K562 (cell line): ENCODE measurements around the gene RALB. TPM values are rescaled to one million over a fixed set of nuclear protein-coding genes. Genes with fewer than 3 reads are reported as not detected.

Experiments
- ATAC-seq: fragments of 200-7000 bp; cut with Tn5 transposase; 3 replicates; pipeline ENCODE4 v1.9.1; 2020; ENCODE audit warnings: moderate library complexity
- BruUV-seq: library from RNA; stranded (reverse); fragments of 400-500 nt; replicated peaks from 2 replicates; lab custom pipeline; 2021; lab: Mats Ljungman, UMichigan
- CTCF ChIA-PET: fragments of 300-600 bp; formaldehyde crosslinking; extraction: SDS; loops from one replicate; lab custom pipeline; 2021; ENCODE audit warnings: low intra/inter-chr PET ratio; lab: Yijun Ruan, JAX
- POLR2A ChIA-PET: fragments of 300-600, 350-650 bp; sonication (Branson Sonifier 250); formaldehyde crosslinking; extraction: SDS; loops from one replicate; lab custom pipeline; 2021; ENCODE audit warnings: antibody characterized with exemption, inconsistent platforms; lab: Yijun Ruan, JAX
- DNase-seq, 4 experiments: peaks; one replicate each; pipeline versions ENCODE4 v3.0.0 to v3.0.0-alpha.2; 2011 to 2018; ENCODE audit warnings: low spot score in 3 of 4, mixed read lengths in 3 of 4; ENCODE audit errors: extremely low read depth in 1 of 4
- FAIRE-seq: peaks from 2 replicates; lab custom pipeline; 2011; peaks lifted over from hg19 to GRCh38; lab: Jason Lieb, UNC
- H2AFZ ChIP-seq: 2 replicates; pipeline ENCODE4 v1.6.0; 2011; ENCODE audit warnings: low read depth, low read length, control low read depth, inconsistent platforms
- H3K27ac ChIP-seq: fragments of 200-600 bp; 3 replicates; pipeline ENCODE4 v1.8.0; 2011; ENCODE audit warnings: low read depth, mild to moderate bottlenecking, control low read depth, inconsistent platforms, low read length, moderate library complexity, mixed read lengths; ENCODE audit errors: extremely low read depth
- H3K27me3 ChIP-seq, 2 experiments: fragments of 300-600 bp in 1 of 2; 2 replicates in 1 of 2; 3 replicates in 1 of 2; pipeline versions ENCODE4 v1.6.0 to v1.8.0; 2011; ENCODE audit warnings: inconsistent platforms in 2 of 2, low read length in 2 of 2, mild to moderate bottlenecking in 1 of 2, mixed read lengths in 1 of 2, moderate library complexity in 1 of 2; ENCODE audit not compliant: control insufficient read depth in 2 of 2, insufficient read depth in 2 of 2
- H3K36me3 ChIP-seq: fragments of 300-600 bp; 3 replicates; pipeline ENCODE4 v1.8.0; 2011; ENCODE audit warnings: mild to moderate bottlenecking, low read length, inconsistent platforms; ENCODE audit not compliant: control insufficient read depth, insufficient read depth
- H3K4me1 ChIP-seq, 2 experiments: fragments of 200-600 bp in 1 of 2; replicated peaks in 1 of 2; 2 replicates in 1 of 2; 3 replicates in 1 of 2; pipeline versions ENCODE4 v1.5.1 to v1.8.0; 2011; ENCODE audit warnings: inconsistent platforms in 2 of 2, low read length in 2 of 2, mild to moderate bottlenecking in 1 of 2, mixed read lengths in 1 of 2, moderate library complexity in 1 of 2; ENCODE audit not compliant: control insufficient read depth in 2 of 2, insufficient read depth in 2 of 2
- H3K4me2 ChIP-seq: 2 replicates; pipeline ENCODE4 v1.6.1; 2011; ENCODE audit warnings: low read length, control low read depth, inconsistent platforms, mixed read lengths; ENCODE audit not compliant: insufficient read depth
- H3K4me3 ChIP-seq: fragments of 200-600 bp; sonication (generic), shearing (Covaris generic); 2 replicates; pipeline ENCODE4 v1.5.1; 2016; ENCODE audit warnings: control low read depth, inconsistent platforms
- H3K79me2 ChIP-seq: fragments of 200-600 bp; 3 replicates; pipeline ENCODE4 v1.8.0; 2011; ENCODE audit warnings: low read length, inconsistent platforms; ENCODE audit not compliant: control insufficient read depth, insufficient read depth
- H3K9ac ChIP-seq, 2 experiments: 2 replicates each; pipeline versions ENCODE4 v1.6.0 to v1.6.1; 2011; ENCODE audit warnings: low read depth in 2 of 2, low read length in 2 of 2, control low read depth in 1 of 2, inconsistent platforms in 1 of 2, mild to moderate bottlenecking in 1 of 2, mixed read lengths in 1 of 2; ENCODE audit not compliant: insufficient read depth in 1 of 2
- H3K9me1 ChIP-seq: one replicate; pipeline ENCODE4 v1.6.0; 2011; ENCODE audit warnings: inconsistent platforms, mild to moderate bottlenecking, low read length, moderate library complexity; ENCODE audit not compliant: control insufficient read depth, insufficient read depth
- H3K9me3 ChIP-seq: replicated peaks from 2 replicates; pipeline ENCODE4 v1.5.1; 2011; ENCODE audit warnings: low read depth, low read length, inconsistent platforms; ENCODE audit not compliant: control insufficient read depth, insufficient read depth
- H4K20me1 ChIP-seq: replicated peaks from 2 replicates; pipeline ENCODE4 v1.6.1; 2011; ENCODE audit warnings: low read length, inconsistent platforms, mixed read lengths; ENCODE audit not compliant: control insufficient read depth, insufficient read depth
- ESRRA ChIP-seq: fragments of 450-650 bp; IDR thresholded peaks from 2 replicates; pipeline ENCODE4 v1.6.1; 2014; ENCODE audit warnings: low read depth, mild to moderate bottlenecking, moderate library complexity, borderline replicate concordance
- JUND ChIP-seq, 2 experiments: IDR thresholded peaks; 2 replicates in 1 of 2; 3 replicates in 1 of 2; pipeline ENCODE4 v1.6.1; 2011; ENCODE audit warnings: borderline replicate concordance in 2 of 2, low read depth in 2 of 2, low read length in 2 of 2, improper control_type of control experiment in 1 of 2, missing biosample characterization in 1 of 2, missing genetic modification characterization in 1 of 2, missing genetic modification reagents in 1 of 2
- TFAP4 ChIP-seq: sonication (generic); formaldehyde crosslinking; IDR thresholded peaks from 2 replicates; pipeline ENCODE4 v1.8.0; 2022; ENCODE audit warnings: missing genetic modification reagents, mild to moderate bottlenecking, moderate library complexity, borderline replicate concordance
- WGBS: fragments of 100-300 bp; shearing (Covaris generic); methylation state at CpG from one replicate; pipeline ENCODE4 v1.1.6; 2016; ENCODE audit warnings: low coverage, mixed read lengths; ENCODE audit not compliant: insufficient coverage; ENCODE audit errors: missing lambda C conversion rate; 5-methylcytosine and 5-hydroxymethylcytosine counted together
- in situ Hi-C: fragments of 300-500 bp; cut with MboI; formaldehyde crosslinking; loops from 4 replicates; pipeline ENCODE4 v1.15.0; 2018; ENCODE audit warnings: inconsistent platforms, mixed read lengths
- intact Hi-C: fragments of 100-400 bp; cut with micrococcal nuclease; formaldehyde crosslinking; loops from 2 replicates; pipeline ENCODE4 v1.14.2; 2022
- polyA plus RNA-seq, 8 experiments: library from polyadenylated mRNA; depleted of rRNA in 4 of 8; stranded (reverse) in 5 of 8; unstranded in 3 of 8; fragments of >200 nt; fragmentation: Nextera tagmentation in 2 of 8; fragmentation: Illumina TruSeq in 1 of 8; extraction: Ambion mirVana in 2 of 8; extraction: Trizol in 1 of 8; gene quantifications; 2 replicates each; pipeline versions ENCODE4 v1.2.1 to v1.2.3, GENCODE V29; 2011 to 2014; ENCODE audit warnings: inconsistent platforms in 1 of 8, missing spikeins in 1 of 8
- total RNA-seq, 7 experiments: library from RNA; depleted of rRNA in 6 of 7; stranded (reverse); fragments of >200 nt in 6 of 7; fragmentation: Illumina TruSeq in 2 of 7; extraction: Trizol in 2 of 7; gene quantifications; 2 replicates each; pipeline versions ENCODE4 v1.2.1 to v1.2.3, GENCODE V29; 2011 to 2021; ENCODE audit warnings: low replicate concordance in 1 of 7
- TF ChIP-seq, protein P1 (sequence below): fragments of 250-450 bp; sonication (Bioruptor Pico); IDR thresholded peaks from 2 replicates; pipeline ENCODE4 v1.4.0; 2020
- TF ChIP-seq, protein P2 (sequence below), 2 experiments: fragments of 450-650 bp; formaldehyde crosslinking in 1 of 2; IDR thresholded peaks; 2 replicates each; pipeline versions ENCODE4 v1.4.0 to v1.6.1; 2014 to 2020; ENCODE audit warnings: mild to moderate bottlenecking in 2 of 2, borderline replicate concordance in 1 of 2, low read depth in 1 of 2

The RALB gene
- total and polyA plus RNA-seq, 9 of the 15 experiments (the other 6 are each of a cell fraction or from before 2014, with no cell fraction given) = 14.8 to 65.6 (median 38.4) TPM

DNA sequence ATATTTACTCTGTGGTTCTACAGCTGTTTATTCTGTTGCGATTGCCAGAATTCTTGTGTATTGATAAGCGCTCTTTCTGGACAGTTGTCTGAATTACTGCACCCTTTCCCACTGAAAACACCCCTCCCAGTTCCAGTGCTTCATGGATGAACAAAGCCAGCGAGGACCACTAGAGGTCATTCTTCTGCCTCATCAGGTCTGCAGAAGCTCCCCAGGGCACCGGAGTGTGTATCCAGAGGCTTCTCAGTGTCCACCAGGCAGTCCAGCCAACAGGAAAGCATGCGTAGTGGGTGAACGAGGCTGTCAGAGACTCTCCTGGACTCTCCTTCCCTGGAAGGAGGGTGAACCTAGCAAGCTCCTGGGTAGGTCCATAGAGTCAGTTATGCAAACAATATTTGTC lies 52.6 kb downstream of the RALB start:
- DNase-seq (peak; percentile 46 to 58 (median 51)), ATAC-seq (peak; percentile 92), FAIRE-seq (peak; percentile 83)
- Histone ChIP-seq H3K9me3 (no peaks in the 10 kb centered on the region), H3K4me1 (no peaks in the 10 kb centered on the region; a peak in 1 of 5 replicates), H4K20me1 (peaks cover 5% of the 10 kb centered on the region; the same call in 1 of the 2 replicates), H2AFZ (no peak overlapping the region), H3K27ac (no peak overlapping the region), H3K27me3 (peaks cover 0 to 11% of the 10 kb centered on the region in 2 experiments; a peak in 1 of 5 replicates), H3K9ac (no peak overlapping the region), H3K9me1 (no peaks in the 10 kb centered on the region), H3K79me2 (no peaks in the 10 kb centered on the region), H3K36me3 (peaks cover 4% of the 10 kb centered on the region; the same call in 1 of the 3 replicates), H3K4me2 (no peak overlapping the region), H3K4me3 (no peak overlapping the region)
- CTCF ChIA-PET = no interaction called here
- POLR2A ChIA-PET = interaction anchor here (0.6 kb wide), 1 partner anchor 190 kb away, joined by 3 read pairs; no protein-coding TSS in a partner anchor
- in situ Hi-C loops (no loop called here), intact Hi-C loops (no loop called here)
- BruUV-seq = no TSS peak
- WGBS = 12% methylated on average over 6 of the region's 6 CpGs
- TF ChIP-seq ESRRA = no peak
- TF ChIP-seq, protein P1, sequence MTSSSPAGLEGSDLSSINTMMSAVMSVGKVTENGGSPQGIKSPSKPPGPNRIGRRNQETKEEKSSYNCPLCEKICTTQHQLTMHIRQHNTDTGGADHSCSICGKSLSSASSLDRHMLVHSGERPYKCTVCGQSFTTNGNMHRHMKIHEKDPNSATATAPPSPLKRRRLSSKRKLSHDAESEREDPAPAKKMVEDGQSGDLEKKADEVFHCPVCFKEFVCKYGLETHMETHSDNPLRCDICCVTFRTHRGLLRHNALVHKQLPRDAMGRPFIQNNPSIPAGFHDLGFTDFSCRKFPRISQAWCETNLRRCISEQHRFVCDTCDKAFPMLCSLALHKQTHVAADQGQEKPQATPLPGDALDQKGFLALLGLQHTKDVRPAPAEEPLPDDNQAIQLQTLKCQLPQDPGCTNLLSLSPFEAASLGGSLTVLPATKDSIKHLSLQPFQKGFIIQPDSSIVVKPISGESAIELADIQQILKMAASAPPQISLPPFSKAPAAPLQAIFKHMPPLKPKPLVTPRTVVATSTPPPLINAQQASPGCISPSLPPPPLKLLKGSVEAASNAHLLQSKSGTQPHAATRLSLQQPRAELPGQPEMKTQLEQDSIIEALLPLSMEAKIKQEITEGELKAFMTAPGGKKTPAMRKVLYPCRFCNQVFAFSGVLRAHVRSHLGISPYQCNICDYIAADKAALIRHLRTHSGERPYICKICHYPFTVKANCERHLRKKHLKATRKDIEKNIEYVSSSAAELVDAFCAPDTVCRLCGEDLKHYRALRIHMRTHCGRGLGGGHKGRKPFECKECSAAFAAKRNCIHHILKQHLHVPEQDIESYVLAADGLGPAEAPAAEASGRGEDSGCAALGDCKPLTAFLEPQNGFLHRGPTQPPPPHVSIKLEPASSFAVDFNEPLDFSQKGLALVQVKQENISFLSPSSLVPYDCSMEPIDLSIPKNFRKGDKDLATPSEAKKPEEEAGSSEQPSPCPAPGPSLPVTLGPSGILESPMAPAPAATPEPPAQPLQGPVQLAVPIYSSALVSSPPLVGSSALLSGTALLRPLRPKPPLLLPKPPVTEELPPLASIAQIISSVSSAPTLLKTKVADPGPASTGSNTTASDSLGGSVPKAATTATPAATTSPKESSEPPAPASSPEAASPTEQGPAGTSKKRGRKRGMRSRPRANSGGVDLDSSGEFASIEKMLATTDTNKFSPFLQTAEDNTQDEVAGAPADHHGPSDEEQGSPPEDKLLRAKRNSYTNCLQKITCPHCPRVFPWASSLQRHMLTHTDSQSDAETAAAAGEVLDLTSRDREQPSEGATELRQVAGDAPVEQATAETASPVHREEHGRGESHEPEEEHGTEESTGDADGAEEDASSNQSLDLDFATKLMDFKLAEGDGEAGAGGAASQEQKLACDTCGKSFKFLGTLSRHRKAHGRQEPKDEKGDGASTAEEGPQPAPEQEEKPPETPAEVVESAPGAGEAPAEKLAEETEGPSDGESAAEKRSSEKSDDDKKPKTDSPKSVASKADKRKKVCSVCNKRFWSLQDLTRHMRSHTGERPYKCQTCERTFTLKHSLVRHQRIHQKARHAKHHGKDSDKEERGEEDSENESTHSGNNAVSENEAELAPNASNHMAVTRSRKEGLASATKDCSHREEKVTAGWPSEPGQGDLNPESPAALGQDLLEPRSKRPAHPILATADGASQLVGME (CRISPR knock-in tag) = no peak
- 0 out of 2 replicates have a peak, but pooled peaks have one; percentile 5 for TF ChIP-seq JUND (IDR thresholded peaks at IDR 0.05; ENCODE audit: borderline replicate concordance, low read depth, low read length)
- TF ChIP-seq JUND (tag; IDR thresholded peaks at IDR 0.05; ENCODE audit: borderline replicate concordance, low read depth, low read length) = no peak
- TF ChIP-seq, protein P2, sequence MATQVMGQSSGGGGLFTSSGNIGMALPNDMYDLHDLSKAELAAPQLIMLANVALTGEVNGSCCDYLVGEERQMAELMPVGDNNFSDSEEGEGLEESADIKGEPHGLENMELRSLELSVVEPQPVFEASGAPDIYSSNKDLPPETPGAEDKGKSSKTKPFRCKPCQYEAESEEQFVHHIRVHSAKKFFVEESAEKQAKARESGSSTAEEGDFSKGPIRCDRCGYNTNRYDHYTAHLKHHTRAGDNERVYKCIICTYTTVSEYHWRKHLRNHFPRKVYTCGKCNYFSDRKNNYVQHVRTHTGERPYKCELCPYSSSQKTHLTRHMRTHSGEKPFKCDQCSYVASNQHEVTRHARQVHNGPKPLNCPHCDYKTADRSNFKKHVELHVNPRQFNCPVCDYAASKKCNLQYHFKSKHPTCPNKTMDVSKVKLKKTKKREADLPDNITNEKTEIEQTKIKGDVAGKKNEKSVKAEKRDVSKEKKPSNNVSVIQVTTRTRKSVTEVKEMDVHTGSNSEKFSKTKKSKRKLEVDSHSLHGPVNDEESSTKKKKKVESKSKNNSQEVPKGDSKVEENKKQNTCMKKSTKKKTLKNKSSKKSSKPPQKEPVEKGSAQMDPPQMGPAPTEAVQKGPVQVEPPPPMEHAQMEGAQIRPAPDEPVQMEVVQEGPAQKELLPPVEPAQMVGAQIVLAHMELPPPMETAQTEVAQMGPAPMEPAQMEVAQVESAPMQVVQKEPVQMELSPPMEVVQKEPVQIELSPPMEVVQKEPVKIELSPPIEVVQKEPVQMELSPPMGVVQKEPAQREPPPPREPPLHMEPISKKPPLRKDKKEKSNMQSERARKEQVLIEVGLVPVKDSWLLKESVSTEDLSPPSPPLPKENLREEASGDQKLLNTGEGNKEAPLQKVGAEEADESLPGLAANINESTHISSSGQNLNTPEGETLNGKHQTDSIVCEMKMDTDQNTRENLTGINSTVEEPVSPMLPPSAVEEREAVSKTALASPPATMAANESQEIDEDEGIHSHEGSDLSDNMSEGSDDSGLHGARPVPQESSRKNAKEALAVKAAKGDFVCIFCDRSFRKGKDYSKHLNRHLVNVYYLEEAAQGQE (IDR thresholded peaks at IDR 0.05; ENCODE audit: borderline replicate concordance) = peak; percentile 13; the same call in 1 of the 2 replicates
- TF ChIP-seq, protein P2 (CRISPR knock-in tag; IDR thresholded peaks at IDR 0.05; ENCODE audit: low read depth) = no peak
- TF ChIP-seq TFAP4 (CRISPR knock-in tag) = no peak
